ENCODE data around the gene FAM234B.

DNA sequence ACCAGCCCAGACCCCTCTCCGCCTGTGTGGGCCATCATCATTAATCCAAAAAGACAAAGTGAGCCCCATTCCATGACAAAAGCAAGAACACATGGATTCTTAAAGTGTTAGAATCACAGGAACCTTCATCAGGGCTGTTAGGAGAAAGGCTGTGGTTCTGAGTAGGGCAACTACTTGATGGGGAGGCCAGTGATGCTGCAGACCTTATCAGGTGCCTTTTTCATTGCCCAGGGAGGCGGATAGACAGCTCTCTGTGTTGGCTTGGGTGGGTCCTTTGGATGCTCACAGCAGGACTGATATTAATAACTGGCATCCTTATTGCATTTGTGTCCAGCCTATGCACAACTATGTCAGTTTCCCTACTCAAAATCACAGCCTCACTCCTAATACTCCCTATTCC, 46.4 kb upstream of the FAM234B start:
- TF ChIP-seq, protein P1, sequence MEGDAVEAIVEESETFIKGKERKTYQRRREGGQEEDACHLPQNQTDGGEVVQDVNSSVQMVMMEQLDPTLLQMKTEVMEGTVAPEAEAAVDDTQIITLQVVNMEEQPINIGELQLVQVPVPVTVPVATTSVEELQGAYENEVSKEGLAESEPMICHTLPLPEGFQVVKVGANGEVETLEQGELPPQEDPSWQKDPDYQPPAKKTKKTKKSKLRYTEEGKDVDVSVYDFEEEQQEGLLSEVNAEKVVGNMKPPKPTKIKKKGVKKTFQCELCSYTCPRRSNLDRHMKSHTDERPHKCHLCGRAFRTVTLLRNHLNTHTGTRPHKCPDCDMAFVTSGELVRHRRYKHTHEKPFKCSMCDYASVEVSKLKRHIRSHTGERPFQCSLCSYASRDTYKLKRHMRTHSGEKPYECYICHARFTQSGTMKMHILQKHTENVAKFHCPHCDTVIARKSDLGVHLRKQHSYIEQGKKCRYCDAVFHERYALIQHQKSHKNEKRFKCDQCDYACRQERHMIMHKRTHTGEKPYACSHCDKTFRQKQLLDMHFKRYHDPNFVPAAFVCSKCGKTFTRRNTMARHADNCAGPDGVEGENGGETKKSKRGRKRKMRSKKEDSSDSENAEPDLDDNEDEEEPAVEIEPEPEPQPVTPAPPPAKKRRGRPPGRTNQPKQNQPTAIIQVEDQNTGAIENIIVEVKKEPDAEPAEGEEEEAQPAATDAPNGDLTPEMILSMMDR (IDR thresholded peaks at IDR 0.05; ENCODE audit: poor library complexity), result no peak
- no peak for TF ChIP-seq EZH2 (IDR thresholded peaks at IDR 0.05; ENCODE audit: borderline replicate concordance)
- no peak for TF ChIP-seq EZH2phosphoT487 (IDR thresholded peaks at IDR 0.05; ENCODE audit: low read depth, severe bottlenecking, unreplicated experiment)
